Midbrain (tissue), 1 donor: ENCODE results near the gene IL4R.
"Not testable (repeated sequence)": the region's sequence is repeated elsewhere in the genome, so short reads cannot be mapped to it uniquely, and the experiment has no call there.

Experiments
- DNase-seq: peaks from one replicate; lab custom pipeline; 2025; lab: John Stamatoyannopoulos, UW

IL4R gene

DNA sequence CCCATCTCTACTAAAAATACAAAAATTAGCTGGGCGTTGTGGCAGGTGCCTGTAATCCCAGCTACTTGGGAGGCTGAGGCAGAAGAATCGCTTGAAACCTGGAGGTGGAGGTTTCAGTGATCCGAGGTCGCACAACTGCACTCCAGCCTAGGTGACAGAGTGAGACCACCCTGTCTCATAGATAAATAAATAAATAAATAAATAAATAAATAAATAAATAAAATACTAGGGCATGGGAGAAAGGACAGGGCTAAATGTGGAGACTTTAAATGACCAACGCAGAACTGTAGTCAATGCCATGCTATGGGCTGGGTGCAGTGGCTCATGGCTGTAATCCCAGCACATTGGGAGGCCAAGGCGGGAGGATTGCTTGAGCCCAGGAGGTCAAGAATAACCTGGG lies 25.5 kb upstream of the IL4R start:
- DNase-seq = not testable (repeated sequence)

GRCh38 chr16:27289669-27290068 lies 24.1 kb upstream of the IL4R start:
- no peak for DNase-seq

DNA sequence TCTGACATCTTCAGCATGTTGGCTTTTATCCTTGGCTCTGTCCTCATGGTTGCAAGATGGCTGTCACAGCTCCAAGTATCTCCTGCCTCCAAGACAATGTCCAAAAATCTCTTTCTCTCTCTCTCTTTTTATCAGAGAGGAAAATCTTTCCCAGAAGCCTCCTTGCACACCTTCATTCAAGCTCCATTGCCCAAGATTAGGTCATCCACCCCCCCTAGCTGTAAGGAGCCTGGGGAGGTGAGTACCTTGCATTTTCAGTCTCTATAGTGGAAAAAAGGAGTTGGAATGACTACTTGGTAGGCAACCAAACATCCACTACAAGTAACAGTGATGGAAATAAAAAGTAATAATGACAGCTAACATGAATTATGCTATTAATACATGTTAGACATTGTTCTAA lies 23.2 kb upstream of the IL4R start:
- no peak for DNase-seq

GRCh38 chr16:27291106-27291505 lies 22.7 kb upstream of the IL4R start:
- no peak for DNase-seq

DNA sequence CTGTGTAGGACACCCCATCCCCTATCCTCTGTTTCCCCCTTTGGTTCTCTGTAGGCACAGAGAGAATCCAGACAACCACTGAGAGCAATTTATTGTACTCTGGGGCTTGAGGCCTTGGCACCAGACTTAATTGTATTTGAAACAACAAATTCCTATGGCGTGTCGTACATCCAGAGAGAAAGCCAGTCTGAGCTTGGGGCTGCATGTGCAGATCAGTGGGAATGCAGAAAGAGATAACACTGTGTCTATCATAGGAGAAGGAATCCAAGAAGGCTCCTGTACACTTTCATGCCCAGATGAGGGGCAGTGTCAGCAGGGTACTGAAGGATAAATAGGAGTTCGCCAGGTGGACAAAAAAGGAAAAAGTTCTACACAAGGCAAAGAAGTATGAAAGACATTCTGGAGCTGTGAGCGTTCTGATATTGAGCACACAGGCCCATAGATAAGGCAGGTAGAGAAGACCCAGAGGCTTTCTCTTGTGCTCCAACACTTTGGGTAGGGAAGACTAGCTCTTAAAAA lies 22.0 kb upstream of the IL4R start:
- no peak for DNase-seq

- DNase-seq = no peak
These were observed 20.4 kb upstream of the IL4R start for GRCh38 chr16:27293343-27293742.

DNA sequence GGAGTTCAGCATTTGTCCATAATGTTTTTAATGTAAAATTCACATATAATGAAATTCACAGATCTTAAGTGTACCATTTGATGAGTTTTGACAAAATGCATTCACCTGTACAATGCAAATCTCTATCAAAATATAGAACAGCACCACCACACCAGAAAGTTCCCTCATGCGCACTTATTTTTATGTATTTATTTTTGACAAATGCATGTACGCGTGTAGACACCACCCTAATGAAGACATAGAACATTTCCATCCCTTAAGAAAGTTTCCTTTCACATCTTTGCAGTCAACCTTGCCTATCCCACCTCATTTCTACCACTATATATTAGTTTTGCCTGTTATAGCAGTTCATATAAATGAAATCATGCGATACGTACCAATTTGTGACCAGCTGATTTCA lies 15.6 kb upstream of the IL4R start:
- DNase-seq = no peak

- no peak for DNase-seq
These were observed 12.4 kb upstream of the IL4R start for GRCh38 chr16:27301236-27301861.

DNA sequence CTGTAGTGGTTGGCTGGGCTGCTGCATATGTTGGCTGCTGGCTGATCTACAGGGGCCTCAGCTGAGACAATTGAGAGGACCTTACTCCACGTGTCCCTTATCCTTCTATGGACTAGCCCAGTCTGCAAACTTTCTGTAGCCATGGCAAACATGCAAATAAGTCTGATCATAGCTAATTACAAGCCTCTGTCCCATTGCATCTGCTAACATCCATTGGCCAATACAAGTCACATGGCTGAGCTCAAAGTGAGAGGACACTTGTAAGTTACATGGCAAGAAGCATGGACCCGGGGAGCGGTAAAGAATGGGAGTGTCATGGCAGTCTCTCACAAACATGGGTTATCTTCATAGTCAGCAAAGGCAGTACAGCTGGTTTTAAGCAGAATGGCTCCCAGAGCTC lies 11.6 kb upstream of the IL4R start:
- no peak for DNase-seq

GRCh38 chr16:27303256-27304100 lies 10.3 kb upstream of the IL4R start:
- DNase-seq = no peak

GRCh38 chr16:27304102-27304501 lies 9.7 kb upstream of the IL4R start:
- no peak for DNase-seq

DNA sequence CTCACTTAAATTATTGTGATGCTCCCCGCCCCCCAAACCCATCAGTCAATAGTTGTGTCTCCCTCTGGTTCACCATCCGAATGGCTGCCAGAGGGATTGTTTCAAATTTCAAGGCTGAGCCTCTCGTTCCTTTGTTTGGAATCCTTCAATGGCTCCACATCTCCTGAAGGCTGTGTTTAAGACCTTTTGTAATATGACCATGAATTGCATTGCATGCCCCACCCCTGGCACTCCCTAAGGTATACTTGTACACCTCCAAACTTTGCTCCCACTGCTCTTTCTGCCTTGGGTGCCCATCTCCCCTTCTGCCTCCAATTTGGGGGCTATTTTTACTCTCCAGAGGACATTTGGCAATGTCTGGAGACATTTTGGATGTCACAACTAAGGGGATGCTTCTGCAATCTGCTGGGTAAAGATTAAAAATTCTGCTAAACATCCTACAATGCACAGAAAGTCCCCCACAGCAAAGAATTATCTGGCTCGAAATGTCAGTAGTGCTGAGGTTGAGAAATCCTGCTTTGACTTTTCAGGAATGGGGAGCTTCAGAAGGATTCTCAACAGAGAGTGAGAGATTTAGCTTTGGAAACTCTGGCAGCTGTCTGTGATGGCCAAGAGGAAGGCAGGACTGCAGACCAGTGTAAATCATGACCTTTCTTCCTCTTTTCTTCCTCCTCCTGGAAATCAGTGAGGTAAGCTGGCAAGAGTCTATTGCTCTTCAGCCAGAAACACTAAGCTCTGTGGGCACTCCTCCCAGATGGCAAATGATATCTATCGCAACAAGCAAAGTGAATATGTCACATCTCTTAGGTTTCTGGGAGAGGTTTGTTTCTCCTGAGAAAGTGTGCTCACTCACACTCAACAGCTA lies 8.7 kb upstream of the IL4R start:
- no peak for DNase-seq

DNA sequence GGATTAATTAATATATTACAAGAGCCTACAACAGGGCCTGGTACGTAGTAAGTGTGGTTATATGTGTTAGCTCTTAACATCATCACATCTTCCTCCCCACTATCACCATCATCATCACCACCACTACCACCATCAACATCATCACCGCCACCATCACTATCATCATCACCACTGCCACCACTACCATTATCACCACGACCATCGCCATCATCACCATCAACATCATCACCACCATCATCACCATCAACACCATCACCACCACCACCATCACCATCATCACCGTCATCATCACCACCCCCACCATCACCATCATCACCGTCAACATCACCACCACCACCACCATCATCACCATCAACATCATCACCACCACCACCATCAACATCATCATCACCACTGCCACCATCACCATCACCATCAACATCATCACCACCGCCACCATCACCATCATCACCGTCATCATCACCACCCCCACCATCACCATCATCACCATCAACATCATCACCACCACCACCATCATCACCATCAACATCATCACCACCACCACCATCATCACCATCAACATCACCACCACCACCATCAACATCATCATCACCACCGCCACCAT lies 7.8 kb upstream of the IL4R start:
- DNase-seq = no peak

DNA sequence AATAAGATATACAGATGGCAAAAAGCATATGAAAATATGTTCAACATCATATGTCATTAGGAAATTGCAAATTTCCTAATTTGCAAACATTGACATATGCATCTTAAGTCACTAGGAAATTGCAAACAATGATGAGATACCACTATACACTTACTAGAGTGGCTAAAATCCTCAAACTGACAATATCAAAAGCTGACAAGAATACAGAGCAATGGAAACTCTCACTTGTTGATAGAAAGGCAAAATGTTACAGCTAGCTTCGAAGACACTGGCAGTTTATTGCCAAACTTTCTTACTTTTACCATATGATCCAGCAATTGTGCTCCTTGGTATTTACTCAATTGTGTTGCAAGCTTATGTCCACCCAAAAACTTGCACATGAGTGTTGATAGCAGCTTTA lies 5.0 kb upstream of the IL4R start:
- DNase-seq = no peak

DNA sequence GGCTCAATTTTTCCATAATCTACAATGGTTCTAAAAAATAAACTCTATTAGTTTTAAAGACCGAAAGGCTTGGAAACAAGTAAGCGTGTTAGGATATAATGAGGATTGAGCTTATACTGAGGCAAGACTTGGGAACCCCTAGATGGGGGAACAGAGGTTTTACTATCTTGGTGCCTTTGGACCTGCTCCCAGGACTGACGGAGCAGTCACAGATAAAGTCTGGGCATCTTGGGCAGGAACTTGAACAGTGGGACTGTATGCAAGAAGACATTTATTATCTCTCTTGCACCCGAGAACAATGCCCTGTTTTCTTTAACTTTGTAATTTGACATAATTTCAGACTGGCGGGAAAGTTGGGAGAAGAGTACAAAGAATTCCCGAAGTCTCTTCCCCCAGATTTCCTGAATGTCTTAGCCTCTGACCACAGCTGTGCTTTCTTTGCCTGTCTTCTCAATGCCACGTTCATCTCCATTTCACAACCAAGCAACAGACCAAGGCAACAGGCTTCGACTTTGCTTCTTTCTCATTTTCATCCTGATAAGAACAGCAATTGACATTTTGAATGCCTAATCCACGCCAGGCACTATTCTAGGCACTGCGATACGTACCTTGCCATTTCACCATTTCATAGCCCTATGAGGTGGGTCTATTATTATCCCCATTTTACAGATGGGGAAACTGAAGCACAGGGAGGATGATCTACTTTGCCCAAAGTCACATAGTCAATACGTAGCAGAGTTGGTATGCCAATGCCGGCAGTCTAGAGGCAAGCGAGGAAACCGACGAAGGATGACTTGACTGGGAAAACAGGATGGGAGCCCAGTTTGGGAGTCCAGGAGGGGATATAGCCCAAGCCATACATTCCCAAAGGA lies 3.0 kb upstream of the IL4R start:
- no peak for DNase-seq

GRCh38 chr16:27311448-27311830 lies 2.3 kb upstream of the IL4R start:
- DNase-seq = no peak

DNA sequence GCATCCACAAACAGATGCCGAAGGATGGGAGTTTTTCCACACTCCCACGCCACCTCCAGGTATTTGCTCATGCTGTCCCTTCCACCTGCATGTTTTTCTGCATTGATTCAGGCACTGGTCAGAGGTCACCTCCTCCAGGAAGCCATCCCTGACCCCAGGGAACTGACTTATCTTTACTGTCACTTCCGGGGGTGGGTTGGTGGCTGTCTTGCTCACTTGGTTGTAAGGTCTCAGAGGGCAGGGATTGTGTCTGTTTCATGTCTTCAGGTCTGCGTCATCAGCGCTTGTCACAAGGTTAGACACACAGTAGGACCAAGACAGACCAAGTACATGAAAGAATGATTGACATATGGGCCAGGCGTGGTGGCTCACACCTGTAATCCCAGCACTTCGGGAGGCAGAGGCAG lies 1.9 kb upstream of the IL4R start:
- DNase-seq = no peak

DNA sequence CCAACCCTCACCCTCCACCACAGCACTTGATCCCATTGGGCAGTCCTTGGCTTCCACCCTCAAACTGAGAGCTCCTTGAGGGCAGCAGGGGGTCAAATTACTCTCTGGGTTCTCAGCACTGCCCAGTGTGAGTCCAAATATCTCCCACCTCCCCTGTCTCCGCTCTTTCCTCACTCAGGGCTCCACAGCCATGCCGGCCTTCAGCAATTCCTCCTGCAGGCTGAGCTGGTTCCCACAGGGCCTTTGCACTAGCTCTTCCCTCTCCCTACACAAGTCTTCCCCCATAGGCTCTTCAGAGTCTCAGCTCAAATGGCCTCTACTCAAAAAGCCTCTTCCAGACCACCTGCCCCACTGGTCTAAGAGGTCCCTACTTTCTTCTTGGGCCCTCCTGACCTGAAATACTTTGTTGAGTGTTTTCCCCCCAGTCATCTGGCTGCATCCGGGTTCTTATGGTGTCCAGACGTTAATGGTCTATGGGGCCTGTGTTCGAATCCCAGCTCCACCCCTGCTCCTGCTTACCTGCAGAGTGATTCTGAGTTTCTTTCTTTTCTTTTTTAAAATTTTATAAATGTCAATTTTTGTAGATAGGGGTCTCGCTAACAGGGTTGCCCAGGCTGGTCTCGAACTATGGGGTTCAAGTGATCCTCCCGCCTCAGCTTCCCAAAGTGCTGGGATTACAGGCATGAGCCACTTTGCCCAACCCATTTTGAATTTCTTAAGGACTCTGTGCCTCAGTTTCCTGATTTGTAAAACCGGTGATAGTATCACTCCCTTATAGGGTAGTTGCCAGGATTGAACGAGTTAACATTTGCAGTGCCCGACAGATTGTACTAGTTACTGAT lies 973 bp upstream of the IL4R start:
- DNase-seq = no peak

GRCh38 chr16:27314161-27314723 lies 468 bp downstream of the IL4R start:
- DNase-seq = no peak

- DNase-seq = no peak
These were observed 1.2 kb downstream of the IL4R start for GRCh38 chr16:27314986-27315332.
